SJCRH30 (cell line): Measurements from ENCODE around the gene EREG. TPM values are rescaled to one million over a fixed set of nuclear protein-coding genes. Genes with fewer than 3 reads are reported as not detected.

Source experiments
- total RNA-seq: library from RNA; depleted of rRNA; stranded (reverse); fragments of >200 nt; shearing (Covaris generic); gene quantifications from 2 replicates; pipeline ENCODE4 v1.2.3, GENCODE V29; 2014; rRNA removed

EREG gene
- total RNA-seq, 1 experiment from 2014 or later: not detected

Other genes starting within 250 kb of the EREG start
- 29.6 and 33.3 TPM in 2 replicates for gene MTHFD2L, start 207.0 kb upstream of the EREG start, total RNA-seq
- not detected in 2 replicates for gene EPGN, start 56.7 kb upstream of the EREG start, total RNA-seq
- gene AREG, start 80.0 kb downstream of the EREG start, total RNA-seq: not detected in 2 replicates